HUES64 (cell line): ENCODE data around the gene GRK5.
A peak's percentile ranks its signal among the peaks of the same experiment; 100 is the strongest.

Experiments used
- H3K27ac ChIP-seq: 2 replicates; pipeline ENCODE4 v1.7.0; 2013; ENCODE audit warnings: low read depth, low read length, inconsistent platforms
- H3K27me3 ChIP-seq: 2 replicates; pipeline ENCODE4 v1.6.1; 2013; ENCODE audit warnings: mild to moderate bottlenecking, low read length; ENCODE audit not compliant: insufficient read depth
- H3K36me3 ChIP-seq: 2 replicates; pipeline ENCODE4 v1.6.1; 2013; ENCODE audit warnings: mild to moderate bottlenecking, low read length; ENCODE audit not compliant: insufficient read depth
- H3K4me1 ChIP-seq: 2 replicates; pipeline ENCODE4 v1.6.1; 2013; ENCODE audit warnings: mild to moderate bottlenecking, low read length, moderate library complexity; ENCODE audit not compliant: insufficient read depth
- H3K4me3 ChIP-seq: 2 replicates; pipeline ENCODE4 v1.5.1; 2013; ENCODE audit warnings: mild to moderate bottlenecking, low read length, moderate library complexity
- H3K9ac ChIP-seq: 2 replicates; pipeline ENCODE4 v1.6.1; 2013; ENCODE audit warnings: mild to moderate bottlenecking, low read depth, low read length
- H3K9me3 ChIP-seq: 2 replicates; pipeline ENCODE4 v1.6.1; 2013; ENCODE audit warnings: low read depth, low read length; ENCODE audit not compliant: insufficient read depth
- WGBS: fragments of 150-250, 120-280 bp; methylation state at CpG from one replicate; pipeline ENCODE4 v1.1.7; 2013; ENCODE audit warnings: missing lambda C conversion rate; 5-methylcytosine and 5-hydroxymethylcytosine counted together

GRK5 gene

DNA sequence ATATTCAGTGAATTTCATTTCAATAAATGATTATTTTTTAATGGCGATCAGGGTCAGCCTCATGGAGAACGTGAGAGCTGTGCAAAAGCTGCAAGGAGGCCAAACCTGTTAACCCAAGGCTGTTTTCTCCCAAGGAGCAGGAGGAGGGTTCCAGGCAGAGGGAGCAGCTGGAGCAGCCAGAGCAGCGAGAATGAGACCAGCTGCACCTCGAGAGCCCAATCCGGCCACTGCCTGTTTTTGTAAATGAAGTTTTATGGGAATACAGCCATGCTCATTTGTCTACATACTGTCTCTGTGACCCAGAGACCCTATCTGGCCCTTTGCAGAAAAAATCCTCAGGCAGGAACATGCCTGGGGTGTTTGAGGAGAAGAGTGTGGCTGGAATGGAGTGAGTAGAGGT, 104.9 kb downstream of the GRK5 start:
- Histone ChIP-seq H3K9me3 (no peaks in the 10 kb centered on the region), H3K36me3 (no peaks in the 10 kb centered on the region), H3K4me3 (no peak overlapping the region), H3K4me1 (peaks cover 24% of the 10 kb centered on the region), H3K27ac (no peak overlapping the region), H3K27me3 (no peaks in the 10 kb centered on the region), H3K9ac (no peak overlapping the region)
- 91% methylated on average over 5 of the region's 5 CpGs for WGBS

DNA sequence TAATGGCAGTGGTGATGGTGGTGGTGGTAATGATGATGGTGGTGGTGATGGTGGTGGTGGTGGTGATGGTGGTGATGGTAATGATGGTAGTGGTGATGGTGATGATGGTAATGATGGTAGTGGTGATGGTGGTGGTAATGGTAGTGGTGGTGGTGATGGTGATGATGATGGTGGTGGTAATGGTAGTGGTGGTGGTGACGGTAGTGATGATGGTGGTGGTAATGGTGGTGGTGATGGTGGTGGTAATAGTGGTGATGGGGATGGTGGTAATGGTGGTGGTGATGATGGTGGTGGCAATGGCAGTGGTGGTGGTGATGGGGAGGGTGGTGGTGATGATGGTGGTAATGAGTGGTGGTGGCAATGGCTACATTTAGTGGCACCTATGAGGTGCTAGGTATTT, 105.7 kb downstream of the GRK5 start:
- Histone ChIP-seq H3K9me3 (no peaks in the 10 kb centered on the region), H3K36me3 (no peaks in the 10 kb centered on the region), H3K27ac (no peak overlapping the region), H3K27me3 (no peaks in the 10 kb centered on the region), H3K9ac (no peak overlapping the region), H3K4me3 (no peak overlapping the region), H3K4me1 (peaks cover 30% of the 10 kb centered on the region)
- 0% methylated on average over 1 of the region's 1 CpG for WGBS

DNA sequence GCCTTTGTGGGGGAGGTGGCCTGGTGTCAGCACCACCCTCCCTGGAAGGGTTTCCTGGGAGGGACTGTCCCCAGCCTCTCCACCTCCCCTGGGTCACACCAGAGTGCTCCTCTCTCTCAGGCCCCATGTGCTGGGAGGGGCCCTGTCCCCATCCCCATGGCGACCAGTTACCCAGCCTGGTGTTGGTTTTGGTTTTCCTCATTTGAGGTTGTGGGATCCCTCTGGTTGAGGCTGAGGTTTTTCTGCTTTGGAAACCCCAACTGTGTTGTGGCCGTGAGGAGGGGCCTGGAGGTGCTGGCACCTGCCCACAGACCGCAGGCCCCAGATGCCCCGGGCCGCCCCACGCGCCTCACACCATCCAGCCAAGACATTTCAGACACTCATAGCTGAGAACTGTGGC, 106.3 kb downstream of the GRK5 start:
- Histone ChIP-seq H3K27me3 (no peaks in the 10 kb centered on the region), H3K9me3 (no peaks in the 10 kb centered on the region), H3K9ac (no peak overlapping the region), H3K27ac (no peak overlapping the region), H3K4me3 (no peak overlapping the region), H3K4me1 (peaks cover 36% of the 10 kb centered on the region), H3K36me3 (no peaks in the 10 kb centered on the region)
- WGBS: 97% methylated on average over 7 of the region's 7 CpGs

DNA sequence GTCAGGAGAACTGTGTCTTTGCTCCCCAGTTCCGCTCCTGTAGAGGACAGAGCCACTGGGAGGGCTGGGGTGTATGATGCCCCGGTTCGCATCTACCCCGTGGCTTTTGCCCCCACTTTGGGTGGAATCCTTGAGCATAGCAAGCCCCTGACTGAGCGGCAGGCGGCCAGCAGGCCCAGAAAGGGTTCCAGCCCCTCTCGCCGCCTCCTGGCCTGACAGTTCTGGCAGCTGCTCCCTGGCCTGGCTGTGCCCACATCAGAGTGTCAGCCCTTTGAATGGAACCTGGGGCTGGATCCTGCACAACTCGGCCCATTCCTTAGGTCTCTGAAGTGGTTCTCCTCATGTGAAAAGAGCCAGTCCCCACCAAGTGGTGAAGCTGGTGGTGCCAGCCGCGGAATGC, 106.7 kb downstream of the GRK5 start:
- H3K27me3 ChIP-seq: no peaks in the 10 kb centered on the region
- H3K9ac ChIP-seq: no peak overlapping the region
- no peak overlapping the region for H3K4me3 ChIP-seq
- H3K4me1 ChIP-seq: peaks cover 38% of the 10 kb centered on the region
- H3K36me3 ChIP-seq: no peaks in the 10 kb centered on the region
- no peaks in the 10 kb centered on the region for H3K9me3 ChIP-seq
- H3K27ac ChIP-seq: no peak overlapping the region
- 86% methylated on average over 11 of the region's 11 CpGs for WGBS

DNA sequence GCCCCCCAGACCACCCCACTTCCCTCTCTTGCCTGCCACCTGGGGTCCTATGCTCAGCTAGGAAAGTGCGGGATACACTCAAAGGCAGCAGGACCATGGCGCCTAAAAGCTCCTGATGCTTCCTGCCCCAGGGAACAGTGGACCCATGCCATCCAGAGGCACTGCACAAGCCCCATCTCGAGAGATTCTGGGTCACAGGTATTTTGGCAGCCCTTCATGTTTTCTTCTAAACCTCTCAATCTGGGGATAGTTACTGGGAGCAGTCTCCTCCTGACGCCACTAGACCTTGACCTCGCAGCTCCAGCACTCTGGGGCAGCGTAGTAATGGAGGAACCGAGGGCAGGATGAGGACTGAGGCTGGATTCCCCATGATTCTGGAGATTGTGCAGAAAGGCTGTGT, 107.1 kb downstream of the GRK5 start:
- Histone ChIP-seq H3K27me3 (no peaks in the 10 kb centered on the region), H3K9me3 (no peaks in the 10 kb centered on the region), H3K4me3 (no peak overlapping the region), H3K9ac (no peak overlapping the region), H3K36me3 (no peaks in the 10 kb centered on the region), H3K4me1 (peaks cover 38% of the 10 kb centered on the region), H3K27ac (no peak overlapping the region)
- 95% methylated on average over 7 of the region's 7 CpGs for WGBS

DNA sequence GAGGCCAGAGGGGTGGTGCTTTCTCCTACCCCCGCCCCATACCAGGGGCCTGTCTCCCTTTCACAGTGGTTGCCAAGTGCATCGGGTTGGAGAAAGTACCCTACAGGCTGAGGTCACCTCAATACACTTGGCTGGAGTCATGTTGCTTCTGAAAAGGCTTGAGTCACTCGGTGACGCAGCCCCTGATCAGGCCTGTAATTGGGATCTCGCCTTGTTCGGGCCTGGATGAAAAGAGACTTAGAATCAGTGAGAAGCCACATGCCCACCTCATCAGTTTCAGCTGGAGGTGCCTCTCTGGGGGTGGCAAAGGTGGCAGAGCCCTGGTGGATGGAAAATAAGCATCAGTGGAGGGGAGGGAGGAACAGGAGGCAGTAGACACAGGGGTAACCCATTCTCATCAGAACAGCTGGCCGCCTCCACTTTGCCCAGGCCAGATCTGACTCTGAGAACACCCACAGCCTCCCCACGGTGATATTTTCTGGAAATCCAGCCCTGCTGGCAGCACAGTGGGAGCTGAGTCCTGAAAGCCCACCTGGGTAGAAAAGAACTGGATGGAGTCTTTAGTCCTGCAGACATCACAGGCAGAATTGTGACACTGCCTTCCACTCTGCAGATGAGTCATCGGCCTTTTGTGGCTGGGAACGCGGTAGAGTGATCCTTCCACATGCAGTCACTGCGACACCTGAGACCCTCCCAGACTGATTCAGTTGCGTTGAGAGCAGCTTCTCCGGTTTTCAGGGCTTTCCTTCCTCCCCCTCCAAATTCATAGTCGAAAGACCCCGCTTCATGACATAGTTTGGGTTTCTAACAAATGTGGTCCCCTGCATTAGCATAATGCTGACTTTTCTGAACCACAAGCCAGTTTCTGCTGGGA, 108.0 kb downstream of the GRK5 start:
- Histone ChIP-seq H3K4me1 (peaks cover 38% of the 10 kb centered on the region), H3K9me3 (no peaks in the 10 kb centered on the region), H3K9ac (peak overlapping the region; percentile 41; the same call in 1 of the 2 replicates), H3K27me3 (no peaks in the 10 kb centered on the region), H3K27ac (peak overlapping the region; percentile 79), H3K36me3 (no peaks in the 10 kb centered on the region), H3K4me3 (no peak overlapping the region)
- 58% methylated on average over 16 of the region's 16 CpGs for WGBS

DNA sequence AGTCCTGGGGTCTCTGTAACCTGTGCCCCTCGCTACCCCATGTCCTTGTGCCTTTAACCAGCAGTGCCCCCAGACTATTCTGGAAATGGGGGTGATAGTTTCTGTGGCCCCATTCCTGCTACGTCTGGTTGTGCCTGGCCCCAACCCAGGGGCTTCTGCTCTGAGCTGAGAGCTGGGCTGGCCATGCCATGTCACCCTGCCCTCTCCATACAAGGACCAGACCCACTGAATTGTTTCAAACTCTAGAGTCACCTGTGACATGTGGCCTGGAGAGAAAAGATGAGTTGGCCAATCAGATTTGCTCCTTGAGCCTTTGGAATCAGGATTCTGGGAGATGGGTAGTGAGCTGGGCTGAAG, 108.6 kb downstream of the GRK5 start:
- peaks cover 38% of the 10 kb centered on the region for H3K4me1 ChIP-seq
- H3K36me3 ChIP-seq: no peaks in the 10 kb centered on the region
- no peak overlapping the region for H3K4me3 ChIP-seq
- peak overlapping the region; percentile 79 for H3K27ac ChIP-seq
- H3K27me3 ChIP-seq: no peaks in the 10 kb centered on the region
- 89% methylated on average over 2 of the region's 2 CpGs for WGBS
- no peaks in the 10 kb centered on the region for H3K9me3 ChIP-seq
- peak overlapping the region; percentile 41; the same call in 1 of the 2 replicates for H3K9ac ChIP-seq

DNA sequence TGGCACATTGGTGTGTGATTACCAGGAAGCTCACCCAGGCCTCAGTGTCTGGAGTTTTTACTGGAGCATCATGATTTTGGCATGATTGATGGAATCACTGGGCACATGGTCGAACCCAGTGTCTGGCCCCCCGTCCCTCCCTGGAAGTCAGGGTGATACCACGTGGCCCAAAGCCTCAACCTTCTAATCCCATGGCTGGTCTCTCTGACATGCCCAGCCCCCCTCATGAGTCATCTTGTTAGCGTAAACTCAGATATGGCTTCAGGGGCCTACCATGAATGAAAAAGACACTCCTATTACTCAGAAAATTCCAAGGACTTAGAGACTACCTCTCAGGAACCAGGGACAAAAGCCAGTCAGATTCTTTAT, 109.3 kb downstream of the GRK5 start:
- H3K27me3 ChIP-seq: no peaks in the 10 kb centered on the region
- H3K4me3 ChIP-seq: peak overlapping the region; percentile 6; the same call in 1 of the 2 replicates
- H3K36me3 ChIP-seq: no peaks in the 10 kb centered on the region
- no peaks in the 10 kb centered on the region for H3K9me3 ChIP-seq
- H3K9ac ChIP-seq: peak overlapping the region; percentile 49; the same call in 1 of the 2 replicates
- WGBS: 45% methylated on average over 4 of the region's 4 CpGs
- H3K27ac ChIP-seq: peak overlapping the region; percentile 79
- H3K4me1 ChIP-seq: peaks cover 38% of the 10 kb centered on the region

DNA sequence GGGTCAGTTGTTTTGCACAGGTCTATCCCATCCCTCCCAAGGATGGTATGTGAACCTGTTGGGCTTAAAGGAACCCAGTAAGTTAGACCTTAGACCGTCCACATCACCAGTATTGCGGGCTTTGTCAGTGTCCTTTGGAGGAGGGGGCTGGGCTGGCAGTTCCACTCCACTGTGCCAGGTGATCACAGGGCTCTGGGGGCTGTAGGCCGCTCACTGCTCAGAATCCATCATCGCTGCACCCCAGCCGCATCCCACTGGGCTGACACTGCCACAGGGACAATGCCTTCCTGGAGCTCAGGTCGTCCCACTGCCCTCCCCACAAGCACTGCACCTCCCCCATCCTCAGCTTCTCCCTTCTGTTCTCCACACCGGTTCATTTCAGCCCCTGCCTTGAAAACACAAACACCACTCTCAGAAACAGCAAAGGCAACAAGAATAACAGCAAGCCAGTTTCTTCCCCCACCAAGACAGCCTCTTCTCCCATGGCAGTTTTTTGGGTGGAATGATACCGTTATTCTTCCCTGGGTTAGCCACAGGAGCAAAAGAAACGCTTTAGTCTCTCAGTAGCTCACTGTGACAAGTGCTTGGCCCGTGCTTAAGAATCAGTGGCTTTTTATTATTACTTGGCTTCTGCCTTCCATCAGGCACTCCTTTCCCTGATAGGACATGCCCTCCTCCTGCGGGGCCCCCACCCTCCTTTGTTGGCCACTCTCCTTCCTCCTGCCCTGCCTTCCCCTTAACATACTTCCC, 111.2 kb downstream of the GRK5 start:
- H3K9ac ChIP-seq: no peak overlapping the region
- H3K27ac ChIP-seq: no peak overlapping the region
- H3K36me3 ChIP-seq: no peaks in the 10 kb centered on the region
- no peaks in the 10 kb centered on the region for H3K9me3 ChIP-seq
- 54% methylated on average over 11 of the region's 11 CpGs for WGBS
- H3K27me3 ChIP-seq: no peaks in the 10 kb centered on the region
- H3K4me1 ChIP-seq: peaks cover 38% of the 10 kb centered on the region
- no peak overlapping the region for H3K4me3 ChIP-seq

DNA sequence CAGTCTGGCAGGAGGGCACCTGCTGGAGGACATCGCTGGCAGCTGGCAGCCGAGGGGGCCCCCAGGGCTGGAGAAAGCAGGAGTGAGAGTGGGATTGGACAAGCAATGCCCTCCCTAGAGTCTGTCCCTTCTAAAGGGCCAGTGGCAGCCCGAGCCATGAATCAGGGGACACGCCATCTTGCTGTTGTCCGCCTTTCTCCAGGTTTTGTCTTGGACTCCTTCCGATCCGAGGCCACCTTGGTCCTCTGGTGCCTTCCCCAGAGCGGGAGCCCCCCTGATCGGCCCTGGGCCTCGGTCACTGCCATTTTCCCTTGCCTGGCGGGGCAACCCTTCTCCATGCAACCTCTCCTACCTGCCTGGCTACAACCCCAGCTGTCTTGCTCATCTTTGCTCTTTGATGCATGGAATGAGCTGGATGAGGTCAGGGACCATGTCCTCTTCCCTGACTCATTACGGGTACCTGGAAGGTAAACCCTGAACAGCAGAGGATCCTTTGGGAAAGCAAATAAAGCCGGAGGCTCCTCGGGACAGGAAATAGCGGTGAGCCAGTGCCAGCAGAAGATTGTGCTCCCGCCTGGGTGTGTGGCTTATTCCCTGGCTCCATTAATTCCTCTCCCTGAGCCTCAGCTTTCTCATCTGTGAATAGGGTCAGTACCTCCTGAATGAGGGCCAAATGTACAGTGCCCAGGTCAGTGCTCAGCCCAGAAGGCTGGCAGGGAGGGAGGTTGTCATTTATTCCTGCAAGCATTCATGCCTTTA, 112.0 kb downstream of the GRK5 start:
- Histone ChIP-seq H3K36me3 (no peaks in the 10 kb centered on the region), H3K4me1 (peaks cover 38% of the 10 kb centered on the region), H3K9me3 (no peaks in the 10 kb centered on the region), H3K27ac (no peak overlapping the region), H3K4me3 (no peak overlapping the region), H3K27me3 (no peaks in the 10 kb centered on the region), H3K9ac (no peak overlapping the region)
- WGBS: 77% methylated on average over 16 of the region's 16 CpGs

DNA sequence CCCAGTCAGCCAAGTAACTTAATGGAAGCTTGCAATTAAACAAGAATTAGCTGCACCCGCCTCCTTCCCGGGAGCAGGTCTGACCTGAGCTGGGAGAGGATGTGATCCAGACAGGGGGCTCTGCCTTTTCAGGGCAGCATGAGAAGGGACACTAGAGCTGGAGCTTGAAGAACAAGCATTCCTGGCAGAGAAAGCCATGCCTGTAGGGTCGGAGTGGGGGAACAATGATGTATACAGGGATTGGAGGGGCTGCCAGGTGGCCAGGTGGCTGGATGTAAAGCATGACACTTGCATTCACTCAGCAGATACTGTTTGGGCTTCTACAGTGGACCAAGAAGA, 112.5 kb downstream of the GRK5 start:
- 92% methylated on average over 3 of the region's 3 CpGs for WGBS
- no peak overlapping the region for H3K9ac ChIP-seq
- H3K4me3 ChIP-seq: no peak overlapping the region

More for the DNA sequence above, 112.5 kb downstream of the GRK5 start:
- H3K27me3 ChIP-seq: no peaks in the 10 kb centered on the region
- H3K4me1 ChIP-seq: peaks cover 38% of the 10 kb centered on the region
- no peaks in the 10 kb centered on the region for H3K9me3 ChIP-seq
- no peak overlapping the region for H3K27ac ChIP-seq
- no peaks in the 10 kb centered on the region for H3K36me3 ChIP-seq
